ENCODE results near the gene RNU5B-1.
"Not testable (repeated sequence)": the region's sequence is repeated elsewhere in the genome, so short reads cannot be mapped to it uniquely, and the experiment has no call there.

The RNU5B-1 gene

DNA sequence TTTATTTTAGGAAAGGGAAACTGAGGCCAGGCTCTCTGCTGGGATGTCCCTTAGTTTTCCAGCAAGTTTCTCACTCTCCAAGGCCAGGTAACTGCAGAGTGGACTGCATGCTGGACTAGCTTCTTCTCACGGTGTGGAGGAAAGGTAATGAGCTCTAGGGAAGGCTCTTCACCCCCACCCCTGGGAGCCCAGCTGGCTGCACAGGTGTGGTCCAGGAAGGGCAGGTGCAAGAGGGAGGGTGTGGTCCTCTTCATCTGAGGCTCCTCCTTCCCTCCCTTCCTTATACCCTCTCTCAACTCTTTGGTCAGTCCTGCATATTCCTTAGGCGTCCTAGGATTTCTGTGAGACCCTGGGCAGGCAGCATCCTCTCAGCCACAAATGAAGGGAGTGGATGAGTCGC lies 33.9 kb downstream of the RNU5B-1 start:
- no peak for FAIRE-seq
- no peak for DNase-seq (ENCODE audit: extremely low spot score, insufficient read length, low read depth)

DNA sequence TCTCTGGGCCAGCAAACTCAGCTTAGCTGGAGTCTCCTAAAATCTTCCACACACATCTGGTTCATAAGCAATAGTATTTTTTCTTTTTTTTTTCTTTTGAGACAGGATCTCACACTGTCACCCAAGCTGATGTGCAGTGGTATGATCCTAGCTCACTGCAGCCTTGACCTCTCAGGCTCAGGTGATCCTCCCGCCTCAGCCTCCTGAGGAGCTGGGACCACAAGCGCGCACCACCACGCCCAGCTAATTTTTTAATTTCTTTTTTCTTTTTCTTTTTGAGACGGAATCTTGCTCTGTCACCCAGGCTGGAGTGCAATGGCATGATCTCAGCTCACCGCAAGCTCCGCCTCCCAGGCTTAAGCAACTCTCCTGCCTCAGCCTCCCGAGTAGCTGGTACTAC lies 34.3 kb downstream of the RNU5B-1 start:
- DNase-seq (ENCODE audit: extremely low spot score, insufficient read length, low read depth) (no peak), FAIRE-seq (no peak)

- no peak for DNase-seq (ENCODE audit: extremely low spot score, insufficient read length, low read depth)
- FAIRE-seq, result no peak
Measured at GRCh38 chr15:65339416-65339815, 34.9 kb downstream of the RNU5B-1 start.

DNA sequence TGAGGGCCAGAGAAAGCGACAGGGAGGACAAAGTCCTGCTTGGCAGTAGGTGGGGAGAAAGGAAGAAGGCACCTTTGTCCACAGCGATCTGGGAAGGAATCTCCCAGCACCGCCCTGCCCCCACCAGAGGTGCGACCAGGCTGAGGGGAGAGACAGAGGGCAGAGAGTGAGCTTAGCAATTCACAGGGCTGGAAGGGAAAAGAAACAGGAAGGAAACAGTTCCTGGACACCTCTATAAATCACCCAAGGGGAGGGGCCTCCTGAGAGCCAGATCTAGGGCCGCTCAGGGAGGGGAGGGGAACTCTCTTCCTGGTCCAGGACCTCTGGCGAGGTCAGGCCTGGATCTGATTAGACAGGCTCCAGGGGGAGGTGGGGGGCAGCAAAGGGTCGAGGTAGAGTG lies 35.4 kb downstream of the RNU5B-1 start:
- DNase-seq (ENCODE audit: extremely low spot score, insufficient read length, low read depth), result no peak
- FAIRE-seq, result no peak

GRCh38 chr15:65342493-65342892 lies 38.0 kb downstream of the RNU5B-1 start:
- no peak for DNase-seq (ENCODE audit: extremely low spot score, insufficient read length, low read depth)
- FAIRE-seq, result no peak

DNA sequence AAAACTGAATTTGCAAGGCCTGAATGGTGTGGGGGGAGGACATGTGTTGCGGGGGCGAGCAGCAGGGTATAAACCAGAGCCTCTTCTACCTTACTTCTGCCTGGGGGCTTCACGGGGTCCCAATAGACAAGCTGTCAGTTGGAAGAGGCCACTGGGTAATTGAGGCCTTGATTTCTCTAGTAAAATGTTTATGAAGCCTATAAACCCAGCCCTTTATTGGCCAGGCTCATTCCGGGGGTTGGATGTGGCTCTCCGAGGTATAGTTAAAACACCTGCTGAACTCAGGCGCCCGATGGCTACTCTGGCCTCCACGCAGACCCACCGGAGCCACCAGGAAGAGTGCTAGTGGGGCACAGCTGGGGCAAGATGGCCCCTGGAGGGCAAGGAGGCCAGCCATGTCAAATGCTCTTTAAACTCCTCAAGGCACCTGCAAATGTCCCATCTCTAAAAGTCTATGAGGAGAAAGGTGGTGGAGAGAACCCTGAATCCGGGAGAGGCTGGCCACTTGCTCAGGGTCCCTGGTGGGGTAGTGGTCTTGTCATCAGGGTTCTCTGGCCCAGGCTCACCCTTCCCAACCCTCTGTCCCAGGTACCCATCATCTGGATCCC lies 39.0 kb downstream of the RNU5B-1 start:
- no peak for DNase-seq (ENCODE audit: extremely low spot score, insufficient read length, low read depth)
- no peak for FAIRE-seq

DNA sequence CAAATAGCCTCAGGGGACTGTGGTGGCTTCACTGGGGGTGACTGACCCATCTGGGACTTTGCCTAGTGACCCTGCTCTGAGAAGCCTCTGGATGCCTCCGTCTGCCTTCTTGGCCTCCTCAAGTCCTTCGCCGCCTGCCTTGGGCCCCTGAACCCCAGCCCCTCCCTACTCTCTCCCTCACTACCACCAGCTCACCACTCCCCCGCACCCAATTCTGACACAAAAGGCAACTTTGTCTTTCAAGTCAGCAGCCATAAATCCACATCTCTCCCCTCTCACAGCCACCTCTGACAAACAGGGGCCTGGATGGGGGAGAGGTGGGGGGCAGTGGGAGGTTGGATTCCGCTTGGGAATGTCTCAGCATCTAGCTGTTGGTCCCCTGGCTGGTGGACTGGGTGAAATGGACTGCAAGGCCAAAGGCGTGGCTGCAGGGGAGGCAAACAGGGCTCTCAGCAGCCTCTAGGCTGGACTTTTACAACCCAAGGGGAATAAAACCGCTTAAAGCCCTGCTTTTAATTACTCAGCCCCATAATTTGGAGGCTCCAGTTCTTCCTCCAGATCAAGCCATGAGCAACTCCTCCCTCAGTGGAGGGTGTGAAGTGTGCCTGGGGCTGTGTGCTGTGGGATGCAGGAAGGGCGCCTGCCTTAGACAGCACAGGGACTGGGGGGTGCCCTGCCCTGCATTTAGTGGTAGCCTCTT lies 39.9 kb downstream of the RNU5B-1 start:
- DNase-seq (ENCODE audit: extremely low spot score, insufficient read length, low read depth) (no peak), FAIRE-seq (no peak)

DNA sequence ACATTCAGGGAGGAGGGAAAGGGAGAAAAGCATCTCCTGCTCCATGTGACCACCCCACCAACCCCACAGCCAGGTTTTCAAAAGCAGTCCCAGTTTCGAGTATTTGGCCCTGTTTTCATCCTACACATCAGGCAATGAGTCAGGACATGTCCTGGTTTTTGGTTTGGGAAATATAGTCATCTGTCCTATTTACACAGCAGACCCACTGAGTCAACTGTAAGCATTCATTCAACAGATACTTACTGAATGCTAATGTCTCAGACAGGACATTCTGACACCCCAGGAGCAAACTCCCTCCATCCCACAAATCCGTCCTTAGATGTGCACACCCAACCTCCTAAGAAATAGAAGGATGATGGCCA lies 40.4 kb downstream of the RNU5B-1 start:
- DNase-seq (ENCODE audit: extremely low spot score, insufficient read length, low read depth), result no peak
- FAIRE-seq, result no peak

DNA sequence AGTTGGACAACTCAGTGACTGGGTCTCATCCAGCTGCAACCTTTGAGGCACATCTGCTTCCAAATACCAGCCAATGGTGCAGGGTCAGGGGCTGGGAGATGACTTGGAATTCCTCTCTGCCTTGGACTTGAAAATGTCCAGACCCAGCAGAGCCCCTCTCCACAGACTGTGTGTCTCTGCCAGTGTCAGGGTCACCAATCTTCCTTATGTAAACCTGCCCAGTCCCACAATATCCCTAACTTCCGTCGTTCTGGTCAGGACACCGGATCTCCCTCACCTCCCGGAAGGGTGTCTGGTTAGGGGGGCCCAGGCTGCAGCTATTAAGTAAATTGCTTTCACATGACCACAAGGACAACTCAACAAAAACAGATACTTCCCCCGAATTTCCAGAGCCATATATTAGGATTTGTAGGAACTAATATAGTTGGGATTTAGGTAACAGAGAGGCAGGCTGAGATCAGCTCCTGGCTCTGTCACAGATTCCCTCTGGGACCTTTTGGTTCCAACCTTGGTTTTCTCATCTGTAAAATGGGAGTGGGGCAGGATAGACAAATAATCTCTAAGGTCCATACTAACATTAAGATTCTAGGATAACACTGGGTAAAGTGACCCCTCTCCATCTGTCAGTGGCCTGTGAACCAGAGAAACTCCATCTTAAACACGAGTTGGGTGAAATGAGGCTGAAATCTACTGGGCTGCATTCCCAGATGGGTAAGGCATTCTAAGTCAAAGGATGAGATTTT lies 42.5 kb downstream of the RNU5B-1 start:
- no peak for FAIRE-seq
- DNase-seq (ENCODE audit: extremely low spot score, insufficient read length, low read depth), result no peak

DNA sequence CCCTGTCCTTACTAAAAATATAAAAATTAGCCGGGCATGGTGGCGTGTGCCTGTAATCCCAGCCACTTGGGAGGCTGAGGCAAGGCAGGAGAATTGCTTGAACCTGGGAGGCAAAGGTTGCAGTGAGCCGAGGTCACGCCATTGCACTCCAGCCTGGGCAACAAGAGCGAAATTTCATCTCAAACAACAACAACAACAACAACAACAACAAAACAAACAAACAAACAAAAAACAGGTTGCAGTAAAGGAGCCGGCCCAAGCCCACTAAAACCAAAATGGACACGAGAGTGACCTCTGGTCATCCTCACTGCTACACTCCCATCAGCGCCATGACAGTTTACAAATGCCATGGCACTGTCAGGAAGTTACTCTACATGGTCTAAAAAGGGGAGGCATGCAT lies 43.3 kb downstream of the RNU5B-1 start:
- DNase-seq (ENCODE audit: extremely low spot score, insufficient read length, low read depth); FAIRE-seq: not testable (repeated sequence)

- DNase-seq (ENCODE audit: extremely low spot score, insufficient read length, low read depth), result no peak
- no peak for FAIRE-seq
Measured at GRCh38 chr15:65349338-65349737, 44.9 kb downstream of the RNU5B-1 start.

DNA sequence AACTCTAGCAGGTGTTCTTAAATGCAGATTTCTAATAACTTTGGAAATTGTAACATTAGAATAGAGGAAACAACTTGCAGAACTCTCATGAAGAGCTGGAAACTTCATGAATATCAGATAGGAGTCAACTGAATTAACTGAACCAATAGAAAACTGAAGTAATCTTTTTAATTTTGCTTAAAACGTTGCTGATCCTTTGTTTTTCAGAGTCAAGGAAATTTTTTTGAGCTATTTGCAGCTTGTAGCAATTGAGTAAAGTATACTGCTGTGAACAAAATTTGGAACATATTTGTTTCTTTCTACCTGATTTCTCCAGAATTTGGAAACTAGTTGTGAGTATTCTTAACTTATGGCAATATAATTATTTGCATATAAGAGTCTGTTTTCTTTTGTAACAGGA lies 47.5 kb downstream of the RNU5B-1 start:
- DNase-seq (ENCODE audit: extremely low spot score, insufficient read length, low read depth); FAIRE-seq: not testable (repeated sequence)

All from GM18507 (cell line).